ENCODE measurements around the gene OIP5.
A peak's percentile ranks its signal among the peaks of the same experiment; 100 is the strongest.

The OIP5 gene

GRCh38 chr15:41332194-41333025, at the start of gene OIP5, which contains the start of gene NUSAP1:
Gene OIP5, minus strand, starts transcription at chr15:41332591. Its CDS starts 30 bp downstream, at chr15:41332561.
Gene NUSAP1, plus strand, starts transcription at chr15:41332881. Its CDS starts 77 bp downstream, at chr15:41332958.
- H3K4me3 ChIP-seq (ENCODE audit: low read depth, low read length): peak within 1 kb of the TSS; percentile 100
- TF ChIP-seq CTCF (IDR thresholded peaks at IDR 0.05; ENCODE audit: borderline replicate concordance, insufficient read depth, low read depth, low read length): peak; percentile 62

DNA sequence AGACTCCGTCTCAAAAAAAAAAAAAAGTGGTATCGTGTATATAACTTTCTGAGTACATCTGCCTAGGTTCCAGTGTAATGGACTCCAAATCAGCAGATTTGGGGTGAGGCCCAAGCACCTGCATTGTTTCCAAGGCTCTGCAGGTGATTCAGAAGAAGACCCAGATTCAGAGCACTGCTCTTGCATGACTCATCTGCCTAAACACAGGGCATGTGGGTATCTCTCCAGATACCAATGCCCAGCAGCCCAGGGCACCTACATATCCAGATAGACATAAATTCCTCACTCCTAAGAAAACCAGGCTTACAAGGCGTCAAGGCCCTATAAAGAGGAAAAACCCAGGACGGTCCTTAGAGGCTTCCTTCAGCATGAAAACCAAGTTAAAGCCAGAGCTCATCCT, 45.6 kb upstream of the OIP5 start:
- H3K4me3 ChIP-seq (ENCODE audit: low read depth, low read length): no peak overlapping the region
- TF ChIP-seq CTCF (IDR thresholded peaks at IDR 0.05; ENCODE audit: borderline replicate concordance, insufficient read depth, low read depth, low read length): no peak

- no peak for TF ChIP-seq CTCF (IDR thresholded peaks at IDR 0.05; ENCODE audit: borderline replicate concordance, insufficient read depth, low read depth, low read length)
- H3K4me3 ChIP-seq (ENCODE audit: low read depth, low read length): no peak overlapping the region
Observed at GRCh38 chr15:41367418-41367817, 35.0 kb upstream of the OIP5 start.

GRCh38 chr15:41354371-41354770, 22.0 kb upstream of the OIP5 start:
- no peak for TF ChIP-seq CTCF (IDR thresholded peaks at IDR 0.05; ENCODE audit: borderline replicate concordance, insufficient read depth, low read depth, low read length)
- H3K4me3 ChIP-seq (ENCODE audit: low read depth, low read length): no peak overlapping the region

DNA sequence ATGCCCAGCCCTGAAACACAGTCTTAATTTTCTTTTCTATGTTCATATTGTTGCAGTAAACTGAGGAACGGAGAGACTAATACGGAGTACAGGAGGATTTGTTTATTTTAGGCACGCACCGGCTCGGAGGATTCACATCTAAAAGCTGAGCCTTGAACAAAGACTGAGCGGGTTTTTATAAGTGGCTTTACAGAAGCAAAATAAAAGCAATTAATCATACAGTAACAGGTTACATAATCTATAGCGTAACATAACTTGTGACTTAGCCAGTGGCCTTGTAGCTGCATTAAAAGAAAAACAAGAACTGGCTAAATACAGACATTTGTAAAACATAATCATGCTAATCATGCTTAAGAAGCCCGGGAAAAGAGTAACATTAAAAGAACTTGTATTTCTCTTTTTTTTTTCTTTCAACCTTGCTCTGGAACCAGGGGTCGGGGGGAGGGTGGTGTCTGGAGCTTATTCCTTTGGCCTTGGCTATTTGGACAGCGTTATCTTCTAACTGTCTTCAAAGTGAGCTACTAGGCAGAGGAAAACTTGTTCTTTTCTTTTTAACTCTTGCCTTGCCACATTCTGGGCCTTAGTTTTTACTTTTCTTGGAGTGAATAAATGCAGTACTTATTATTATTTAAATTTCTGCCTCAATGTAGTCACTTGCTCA, 17.8 kb upstream of the OIP5 start:
- H3K4me3 ChIP-seq (ENCODE audit: low read depth, low read length): no peak overlapping the region
- TF ChIP-seq CTCF (IDR thresholded peaks at IDR 0.05; ENCODE audit: borderline replicate concordance, insufficient read depth, low read depth, low read length): no peak

GRCh38 chr15:41347236-41347635, 14.8 kb upstream of the OIP5 start:
- no peak for TF ChIP-seq CTCF (IDR thresholded peaks at IDR 0.05; ENCODE audit: borderline replicate concordance, insufficient read depth, low read depth, low read length)
- no peak overlapping the region for H3K4me3 ChIP-seq (ENCODE audit: low read depth, low read length)
